GM19099 (cell line): ENCODE measurements around the gene DNMT3A.

Experiments
- POLR2A ChIP-seq: IDR thresholded peaks from 3 replicates; pipeline ENCODE4 v1.6.1; 2011; ENCODE audit warnings: low read depth; ENCODE audit not compliant: insufficient read length; ENCODE audit errors: extremely low read depth

DNMT3A gene

DNA sequence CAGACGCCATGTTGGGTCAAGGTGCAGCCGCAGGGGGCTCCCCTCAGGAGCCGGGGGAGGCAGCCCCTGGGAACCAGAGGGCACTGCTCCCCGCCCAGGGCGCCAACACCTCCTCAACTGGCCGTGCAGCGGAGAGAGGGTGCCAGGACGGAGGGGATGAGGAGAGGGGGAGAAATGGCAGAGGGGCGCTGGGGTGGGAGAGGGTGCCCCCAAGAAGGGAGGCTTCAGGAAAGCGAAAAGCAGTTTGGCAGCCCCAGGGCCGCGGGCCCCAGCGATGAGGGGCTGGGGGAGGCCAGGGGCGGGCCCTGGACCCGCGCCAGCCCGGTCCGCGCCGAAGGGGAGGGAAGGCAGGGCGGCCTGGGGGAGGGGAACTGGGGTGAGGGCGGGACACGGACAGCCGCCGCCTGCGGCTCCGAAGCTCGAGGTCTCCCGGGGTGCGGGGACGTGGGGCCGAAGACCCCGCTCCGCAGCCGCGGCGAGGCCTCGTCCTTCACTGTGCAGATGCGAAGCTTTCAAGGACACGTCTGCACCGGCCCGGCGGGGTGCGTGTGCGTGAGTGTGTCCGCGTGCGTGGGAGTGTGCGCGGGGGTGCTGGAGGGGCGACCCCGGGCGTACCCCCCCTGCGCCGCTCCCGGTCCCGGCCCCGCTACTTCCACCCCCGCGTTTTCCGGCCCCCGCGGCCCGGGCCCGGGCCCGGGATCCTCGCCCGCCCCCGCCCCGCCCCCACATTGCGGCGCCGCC lies 1.4 kb downstream of the DNMT3A start:
- no peak for TF ChIP-seq POLR2A

- no peak for TF ChIP-seq POLR2A
Measured at GRCh38 chr2:25339791-25340180, 1.9 kb downstream of the DNMT3A start.

- TF ChIP-seq POLR2A = no peak
Measured at GRCh38 chr2:25339211-25339674, 2.5 kb downstream of the DNMT3A start.

DNA sequence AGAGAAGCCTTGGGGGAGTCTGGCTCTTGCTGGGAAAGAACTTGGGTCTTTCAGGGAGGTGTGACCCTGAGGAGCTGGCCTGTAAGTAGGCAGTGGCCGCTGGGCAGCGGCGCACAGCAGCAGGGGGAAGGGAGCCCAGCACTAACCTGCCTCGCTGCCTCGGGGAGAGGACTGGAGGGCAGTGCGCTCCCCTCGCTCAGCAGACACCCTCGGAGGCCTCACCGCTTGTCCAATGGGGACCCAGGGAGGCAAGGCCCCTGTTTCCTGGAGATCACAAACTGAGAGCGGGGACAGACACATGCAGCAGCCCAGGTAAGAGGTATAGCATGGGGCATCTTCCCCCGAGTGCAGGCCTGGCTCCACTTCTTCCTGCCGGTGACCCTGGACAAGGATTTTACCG lies 3.3 kb downstream of the DNMT3A start:
- TF ChIP-seq POLR2A = no peak

DNA sequence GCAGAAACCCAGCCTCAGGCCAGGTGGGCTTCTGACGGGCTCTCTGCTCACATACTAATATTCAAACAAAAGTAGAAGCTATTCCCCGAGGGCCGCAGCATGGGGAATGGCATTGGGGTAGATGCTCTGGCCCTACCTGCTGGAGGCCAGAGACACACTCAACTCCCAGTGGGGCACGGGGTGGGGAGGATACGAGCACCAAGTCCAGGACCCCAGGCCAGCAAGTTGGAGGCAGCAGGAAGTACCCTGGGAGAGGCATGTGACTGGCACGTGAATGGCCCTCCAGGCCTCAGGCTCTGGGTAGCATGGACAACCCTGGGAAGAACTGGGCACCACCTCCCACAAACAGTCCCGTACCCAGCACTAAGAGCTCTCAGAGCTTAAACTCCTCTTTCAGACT lies 3.8 kb downstream of the DNMT3A start:
- TF ChIP-seq POLR2A = no peak

DNA sequence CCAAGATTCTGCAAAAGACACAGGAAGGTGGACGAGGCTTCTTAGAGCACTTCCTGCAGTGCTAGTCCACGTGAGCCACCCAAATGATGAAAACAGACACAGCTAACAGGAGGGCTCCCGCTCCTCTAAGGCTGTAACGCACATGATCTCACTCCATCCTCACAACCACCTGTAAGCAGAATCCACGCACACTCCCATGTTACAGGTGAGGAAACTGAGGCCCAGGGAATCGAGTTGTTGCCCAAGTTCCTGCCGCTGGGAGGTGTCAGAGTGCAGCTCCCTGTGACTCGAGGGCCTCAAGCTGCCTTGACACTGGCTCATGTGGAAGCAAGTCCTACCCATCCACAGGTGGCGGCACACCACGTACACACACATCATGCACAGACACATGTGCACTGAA lies 4.4 kb downstream of the DNMT3A start:
- TF ChIP-seq POLR2A = no peak

DNA sequence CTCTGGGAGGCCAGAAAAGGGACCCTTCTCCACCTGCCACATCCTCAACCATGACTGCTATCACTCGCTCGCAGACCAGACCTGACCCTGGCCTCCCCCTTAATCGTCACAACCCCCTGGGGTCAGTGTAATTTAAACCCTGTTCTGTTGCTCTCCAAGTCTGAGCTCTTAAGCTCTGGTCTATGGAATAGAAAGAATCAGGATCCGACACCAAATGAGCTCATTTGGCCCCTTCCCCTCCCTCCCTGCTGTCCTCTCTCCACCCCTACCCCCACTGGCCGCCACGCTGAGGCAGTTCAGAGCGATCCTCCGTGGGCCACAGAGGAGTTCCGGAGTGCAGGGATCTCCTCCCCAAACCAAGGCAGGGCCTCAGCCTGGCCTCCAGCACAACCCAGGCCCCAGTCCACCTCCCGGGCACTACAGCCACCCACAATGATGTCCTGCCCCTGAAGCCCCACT lies 5.3 kb downstream of the DNMT3A start:
- no peak for TF ChIP-seq POLR2A

DNA sequence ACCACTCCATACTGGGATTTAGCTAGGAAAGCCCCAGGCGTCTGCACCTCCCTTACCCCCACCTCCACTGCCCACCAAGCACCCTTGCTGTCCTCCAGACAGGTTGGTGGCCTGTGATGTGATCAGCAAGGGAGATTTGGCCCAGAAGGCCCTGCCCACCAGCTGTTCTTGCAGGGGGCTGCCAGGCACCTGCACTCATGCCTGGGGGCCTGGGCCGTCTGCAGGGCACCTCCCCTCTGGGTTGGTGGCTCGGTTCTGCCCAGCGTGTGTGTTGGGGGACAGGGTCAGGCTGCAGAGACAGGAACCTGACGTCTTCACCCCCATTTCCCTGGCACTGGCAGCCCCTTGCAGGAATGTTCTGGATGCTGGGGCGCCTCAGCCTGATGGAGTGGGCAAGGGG lies 5.8 kb downstream of the DNMT3A start:
- TF ChIP-seq POLR2A = no peak

GRCh38 chr2:25335204-25335603 lies 6.5 kb downstream of the DNMT3A start:
- TF ChIP-seq POLR2A = no peak

- no peak for TF ChIP-seq POLR2A
Measured at GRCh38 chr2:25334482-25334881, 7.2 kb downstream of the DNMT3A start.

DNA sequence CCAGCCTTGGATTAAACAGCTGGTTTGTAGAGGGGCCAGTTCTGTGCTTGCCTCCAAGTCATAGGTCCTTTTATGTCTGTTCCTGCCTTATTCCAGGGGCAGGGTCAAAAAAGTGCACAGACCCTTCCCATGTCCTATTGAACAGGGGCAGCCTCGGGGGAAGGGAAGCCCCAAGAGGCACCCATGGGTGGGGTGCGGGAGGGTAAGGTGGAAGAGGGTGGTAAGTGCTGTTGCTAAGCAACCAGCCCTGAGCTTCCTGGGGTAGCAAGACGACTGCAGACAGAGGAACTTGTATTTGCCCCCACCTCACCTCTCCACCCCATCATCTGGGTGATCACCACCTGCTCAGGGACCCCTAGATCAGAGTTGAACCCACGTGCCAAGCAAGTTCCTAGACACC lies 7.7 kb downstream of the DNMT3A start:
- TF ChIP-seq POLR2A = no peak

GRCh38 chr2:25332571-25332970 lies 9.2 kb downstream of the DNMT3A start:
- TF ChIP-seq POLR2A = no peak

DNA sequence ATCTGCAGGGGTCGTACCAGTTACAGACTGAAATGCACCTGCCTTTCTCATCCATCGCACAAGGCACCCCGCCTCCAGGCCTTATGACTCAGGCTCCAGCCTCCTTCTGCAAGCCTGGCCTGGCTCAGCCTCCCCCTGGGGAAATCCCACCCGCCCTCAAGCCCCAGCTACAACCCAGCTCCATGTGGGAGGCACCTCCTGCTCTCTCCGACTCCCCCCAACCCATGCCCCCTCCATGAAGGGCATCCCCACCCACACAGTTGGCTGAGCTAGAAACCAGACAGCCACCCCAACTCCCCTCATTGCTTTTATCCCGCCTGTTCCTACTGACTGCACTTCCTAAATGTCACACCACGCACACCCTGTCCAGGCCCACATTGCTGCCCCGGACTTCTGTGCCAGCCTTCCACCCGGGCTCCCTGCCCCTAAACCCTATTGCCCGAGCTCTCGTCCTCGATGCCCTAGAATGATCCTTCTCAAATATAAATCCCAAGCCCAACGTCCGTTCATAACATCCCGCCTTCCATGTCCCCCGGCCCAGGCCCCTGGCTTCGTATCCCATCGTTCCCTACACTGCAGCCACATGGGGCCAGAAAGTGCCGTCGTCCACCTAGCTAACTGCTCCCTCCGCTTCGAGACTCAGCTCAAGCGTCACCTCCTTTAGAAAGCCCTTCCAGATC lies 9.9 kb downstream of the DNMT3A start:
- no peak for TF ChIP-seq POLR2A

DNA sequence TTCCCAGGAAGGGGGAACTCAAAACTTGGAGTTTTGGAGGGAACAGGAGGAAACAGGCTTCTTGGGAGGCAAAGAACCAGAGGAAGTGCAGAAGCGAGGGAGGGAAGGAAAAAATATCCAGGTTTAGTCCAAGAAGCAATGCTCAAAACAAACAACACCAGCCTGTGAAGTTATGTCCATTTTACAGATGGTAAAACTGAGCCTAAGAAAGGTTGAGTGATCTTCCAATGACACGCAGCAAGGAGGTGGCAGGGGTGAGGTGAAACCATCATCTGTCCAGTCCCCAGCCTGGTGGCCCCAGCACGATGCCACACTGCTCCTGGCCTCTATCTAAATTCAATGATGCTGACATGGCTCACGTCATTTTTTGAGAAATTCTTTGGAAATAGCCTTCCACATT lies 10.8 kb downstream of the DNMT3A start:
- no peak for TF ChIP-seq POLR2A

GRCh38 chr2:25330273-25330672 lies 11.5 kb downstream of the DNMT3A start:
- TF ChIP-seq POLR2A = no peak
